Measurements from ENCODE around the gene NDUFB2.

Gene NDUFB2

DNA sequence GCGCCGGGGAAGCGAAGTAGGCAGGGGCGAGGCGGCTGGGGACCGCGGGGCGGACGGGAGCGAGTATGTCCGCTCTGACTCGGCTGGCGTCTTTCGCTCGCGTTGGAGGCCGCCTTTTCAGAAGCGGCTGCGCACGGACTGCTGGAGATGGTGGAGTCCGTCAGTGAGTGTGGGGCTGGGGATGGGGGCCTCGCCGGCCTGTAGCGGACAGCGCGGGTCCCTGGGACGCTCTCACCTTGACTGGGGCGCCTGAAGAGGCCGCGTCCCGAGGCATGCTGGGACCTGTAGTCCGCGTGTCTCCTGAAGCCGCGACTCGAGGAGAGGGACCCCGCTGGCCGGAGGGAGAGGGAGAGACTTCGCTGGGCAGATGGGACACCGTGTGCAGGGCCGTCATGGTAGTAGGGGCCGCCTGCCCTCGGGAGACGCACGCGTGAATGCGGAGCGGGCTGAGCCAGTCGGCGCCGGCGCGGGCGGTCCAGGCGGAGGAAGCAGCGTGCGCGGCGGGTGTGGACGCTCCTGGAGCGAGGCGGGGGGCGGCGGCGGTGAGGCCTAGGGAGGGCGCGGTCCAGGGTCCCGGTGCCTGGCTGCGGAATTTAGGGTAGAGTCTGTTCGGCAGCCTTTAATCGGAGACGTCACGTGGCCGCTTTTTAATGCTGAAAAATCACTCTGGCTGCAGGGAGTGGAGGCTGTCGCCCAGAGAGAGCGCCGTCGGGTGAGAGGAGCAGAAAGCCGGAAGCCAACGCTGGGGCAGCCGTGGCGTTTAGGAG is at the start of gene NDUFB2:
Gene NDUFB2, plus strand, starts transcription at position 29 of the 767 bp plus-strand sequence. Its CDS starts 37 bp downstream, at position 66.
- H3K27ac ChIP-seq (ENCODE audit: low read depth, low read length) = peak within 1 kb of the TSS; percentile 58

DNA sequence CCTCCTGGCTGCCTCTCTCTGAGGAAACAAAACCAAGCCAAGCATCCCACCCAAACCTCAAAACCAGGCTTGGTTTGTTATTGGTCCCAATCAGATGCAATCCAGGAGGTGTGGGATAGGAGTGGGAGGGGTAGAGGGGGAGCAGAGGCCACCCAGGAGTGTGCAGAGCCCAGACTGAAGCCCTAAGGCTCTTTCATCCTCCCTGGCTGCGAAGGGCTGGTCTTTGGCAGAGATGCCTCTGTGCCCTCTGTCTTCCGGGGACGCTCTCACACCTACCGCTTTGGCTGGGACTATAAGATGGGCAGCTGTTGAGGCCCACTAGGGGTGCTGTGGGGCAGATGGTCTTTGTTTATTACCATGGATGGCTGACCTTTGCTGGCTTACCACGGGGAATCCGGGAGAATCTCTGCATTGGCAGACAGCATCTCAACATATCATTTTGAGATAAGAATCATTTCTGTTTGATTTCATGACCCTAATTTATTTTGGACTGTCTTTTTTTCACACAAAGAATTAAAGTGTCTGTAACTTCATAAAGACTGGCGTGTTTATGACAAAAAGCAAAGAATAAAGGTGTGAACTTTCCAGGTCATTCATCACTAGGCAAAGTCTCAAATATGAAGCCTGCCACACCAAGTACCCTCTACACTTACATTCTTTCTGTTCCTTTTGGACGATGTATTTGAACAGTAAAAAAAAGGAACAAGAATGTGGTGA is 49.4 kb upstream of the NDUFB2 start:
- Histone ChIP-seq H3K4me2 (ENCODE audit: low read length) (peak overlapping the region; percentile 6; the same call in 1 of the 2 replicates), H3K9me2 (replicated peaks; ENCODE audit: control insufficient read depth, low read length) (no peaks in the 10 kb centered on the region), H3K36me3 (ENCODE audit: control insufficient read depth, low read length) (no peaks in the 10 kb centered on the region), H3K27ac (ENCODE audit: low read depth, low read length) (no peak overlapping the region), H4K20me1 (ENCODE audit: control insufficient read depth, insufficient read depth, low read depth, low read length) (no peaks in the 10 kb centered on the region), H3K4me1 (ENCODE audit: control insufficient read depth, low read length) (peaks cover 18% of the 10 kb centered on the region), H3K4me3 (ENCODE audit: low read length) (no peak overlapping the region), H3K79me2 (ENCODE audit: control insufficient read depth, low read length) (no peaks in the 10 kb centered on the region), H3F3A (ENCODE audit: control insufficient read depth, insufficient read depth) (peaks cover 5% of the 10 kb centered on the region), H3K9me3 (ENCODE audit: control insufficient read depth, insufficient read depth, low read length) (no peaks in the 10 kb centered on the region), H3K27me3 (ENCODE audit: control insufficient read depth, low read length) (peaks cover 10% of the 10 kb centered on the region)
- TF ChIP-seq, protein P1, sequence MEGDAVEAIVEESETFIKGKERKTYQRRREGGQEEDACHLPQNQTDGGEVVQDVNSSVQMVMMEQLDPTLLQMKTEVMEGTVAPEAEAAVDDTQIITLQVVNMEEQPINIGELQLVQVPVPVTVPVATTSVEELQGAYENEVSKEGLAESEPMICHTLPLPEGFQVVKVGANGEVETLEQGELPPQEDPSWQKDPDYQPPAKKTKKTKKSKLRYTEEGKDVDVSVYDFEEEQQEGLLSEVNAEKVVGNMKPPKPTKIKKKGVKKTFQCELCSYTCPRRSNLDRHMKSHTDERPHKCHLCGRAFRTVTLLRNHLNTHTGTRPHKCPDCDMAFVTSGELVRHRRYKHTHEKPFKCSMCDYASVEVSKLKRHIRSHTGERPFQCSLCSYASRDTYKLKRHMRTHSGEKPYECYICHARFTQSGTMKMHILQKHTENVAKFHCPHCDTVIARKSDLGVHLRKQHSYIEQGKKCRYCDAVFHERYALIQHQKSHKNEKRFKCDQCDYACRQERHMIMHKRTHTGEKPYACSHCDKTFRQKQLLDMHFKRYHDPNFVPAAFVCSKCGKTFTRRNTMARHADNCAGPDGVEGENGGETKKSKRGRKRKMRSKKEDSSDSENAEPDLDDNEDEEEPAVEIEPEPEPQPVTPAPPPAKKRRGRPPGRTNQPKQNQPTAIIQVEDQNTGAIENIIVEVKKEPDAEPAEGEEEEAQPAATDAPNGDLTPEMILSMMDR (IDR thresholded peaks at IDR 0.05; ENCODE audit: low read depth, low read length, poor library complexity, severe bottlenecking) = peak; percentile 88
- no peak for TF ChIP-seq EZH2phosphoT487 (IDR thresholded peaks at IDR 0.05; ENCODE audit: borderline replicate concordance, low read length)

More for the DNA sequence above, at the start of gene NDUFB2:
- H3F3A ChIP-seq (ENCODE audit: control insufficient read depth, insufficient read depth) = peaks cover 5% of the 10 kb centered on the region; the same call in 1 of the 2 replicates
- H3K9me2 ChIP-seq (replicated peaks; ENCODE audit: control insufficient read depth, low read length) = no peaks in the 10 kb centered on the region
- H3K4me1 ChIP-seq (ENCODE audit: control insufficient read depth, low read length) = peaks cover 25% of the 10 kb centered on the region
- peaks cover 17% of the 10 kb centered on the region for H4K20me1 ChIP-seq (ENCODE audit: control insufficient read depth, insufficient read depth, low read depth, low read length)
- peaks cover 57% of the 10 kb centered on the region for H3K79me2 ChIP-seq (ENCODE audit: control insufficient read depth, low read length)
- no peaks in the 10 kb centered on the region for H3K9me3 ChIP-seq (ENCODE audit: control insufficient read depth, insufficient read depth, low read length)
- peaks cover 50% of the 10 kb centered on the region for H3K36me3 ChIP-seq (ENCODE audit: control insufficient read depth, low read length)
- TF ChIP-seq EZH2phosphoT487 (IDR thresholded peaks at IDR 0.05; ENCODE audit: borderline replicate concordance, low read length) = no peak
- TF ChIP-seq, protein P1 (IDR thresholded peaks at IDR 0.05; ENCODE audit: low read depth, low read length, poor library complexity, severe bottlenecking) = peak; percentile 51
- no peaks in the 10 kb centered on the region for H3K27me3 ChIP-seq (ENCODE audit: control insufficient read depth, low read length)
- H3K4me3 ChIP-seq (ENCODE audit: low read length) = peak within 1 kb of the TSS; percentile 91
- H3K4me2 ChIP-seq (ENCODE audit: low read length) = peak within 1 kb of the TSS; percentile 90

DNA sequence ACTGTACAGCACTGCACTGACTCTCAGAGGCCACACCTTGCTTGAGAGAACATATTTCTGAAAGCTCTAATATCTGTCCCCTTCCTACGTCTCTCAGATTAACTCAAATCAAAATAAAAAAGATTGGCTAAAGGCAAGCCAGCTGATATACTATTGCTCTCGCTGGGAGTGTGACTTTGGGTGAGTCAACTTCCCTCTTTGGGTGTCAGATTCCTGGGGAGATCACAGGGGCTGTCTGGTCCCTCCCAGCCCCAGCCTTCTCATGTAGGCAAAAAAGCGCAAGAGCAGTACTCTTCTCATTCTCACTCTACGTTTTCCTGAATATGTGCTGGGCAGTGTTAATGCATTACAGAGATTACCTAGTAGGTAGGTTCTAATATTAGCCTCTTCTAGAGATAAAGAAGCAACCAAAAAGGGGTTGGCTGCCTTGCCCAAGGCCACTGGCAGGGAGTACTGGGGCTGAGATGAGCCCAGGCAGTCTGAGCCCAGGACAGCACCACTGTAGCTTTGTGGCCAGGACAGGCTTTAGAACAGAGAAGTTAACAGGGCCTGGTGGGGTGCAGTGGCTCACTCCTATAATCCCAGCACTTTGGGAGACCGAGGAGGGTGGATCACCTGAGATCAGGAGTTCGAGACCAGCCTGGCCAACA is 46.8 kb upstream of the NDUFB2 start:
- Histone ChIP-seq H3K36me3 (ENCODE audit: control insufficient read depth, low read length) (no peaks in the 10 kb centered on the region), H3K27ac (ENCODE audit: low read depth, low read length) (no peak overlapping the region), H3K4me1 (ENCODE audit: control insufficient read depth, low read length) (peaks cover 11% of the 10 kb centered on the region), H3K27me3 (ENCODE audit: control insufficient read depth, low read length) (no peaks in the 10 kb centered on the region), H3F3A (ENCODE audit: control insufficient read depth, insufficient read depth) (peaks cover 5% of the 10 kb centered on the region; the same call in 1 of the 2 replicates), H4K20me1 (ENCODE audit: control insufficient read depth, insufficient read depth, low read depth, low read length) (no peaks in the 10 kb centered on the region), H3K4me3 (ENCODE audit: low read length) (no peak overlapping the region), H3K9me2 (replicated peaks; ENCODE audit: control insufficient read depth, low read length) (no peaks in the 10 kb centered on the region), H3K79me2 (ENCODE audit: control insufficient read depth, low read length) (no peaks in the 10 kb centered on the region), H3K4me2 (ENCODE audit: low read length) (no peak overlapping the region), H3K9me3 (ENCODE audit: control insufficient read depth, insufficient read depth, low read length) (no peaks in the 10 kb centered on the region)
- no peak for TF ChIP-seq EZH2phosphoT487 (IDR thresholded peaks at IDR 0.05; ENCODE audit: borderline replicate concordance, low read length)
- TF ChIP-seq, protein P1 (IDR thresholded peaks at IDR 0.05; ENCODE audit: low read depth, low read length, poor library complexity, severe bottlenecking) = no peak
